Measurements from ENCODE around the gene CD300LF.

Gene CD300LF

DNA sequence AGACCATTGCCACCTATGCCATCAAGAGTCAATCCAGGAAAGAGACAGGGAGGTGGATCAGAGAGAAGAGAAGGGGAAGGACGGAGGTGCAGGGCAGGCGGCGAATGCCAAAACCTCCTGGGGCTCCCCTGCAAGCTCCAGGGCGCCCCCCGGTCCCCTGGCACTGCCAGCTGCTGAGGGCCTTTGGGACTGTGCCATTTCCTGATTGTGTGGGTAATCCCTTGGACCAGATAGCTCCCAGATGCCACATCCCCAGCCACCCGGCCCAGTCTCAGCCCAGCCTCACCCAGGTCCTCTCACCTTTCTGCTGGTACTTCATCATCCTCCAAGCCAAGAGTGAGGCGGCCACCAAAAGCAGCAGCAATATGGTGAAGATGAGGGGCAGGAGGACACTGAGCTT, 14.7 kb downstream of the CD300LF start:
- Mint-ChIP-seq H3K4me1 (ENCODE audit: low read depth) (no peaks in the 10 kb centered on the region), H3K27ac (no peak overlapping the region), H3K27me3 (no peaks in the 10 kb centered on the region), H3K9me3 (no peaks in the 10 kb centered on the region), H3K4me3 (no peak overlapping the region), H3K36me3 (ENCODE audit: low read depth) (no peaks in the 10 kb centered on the region)
- DNase-seq = no peak

DNA sequence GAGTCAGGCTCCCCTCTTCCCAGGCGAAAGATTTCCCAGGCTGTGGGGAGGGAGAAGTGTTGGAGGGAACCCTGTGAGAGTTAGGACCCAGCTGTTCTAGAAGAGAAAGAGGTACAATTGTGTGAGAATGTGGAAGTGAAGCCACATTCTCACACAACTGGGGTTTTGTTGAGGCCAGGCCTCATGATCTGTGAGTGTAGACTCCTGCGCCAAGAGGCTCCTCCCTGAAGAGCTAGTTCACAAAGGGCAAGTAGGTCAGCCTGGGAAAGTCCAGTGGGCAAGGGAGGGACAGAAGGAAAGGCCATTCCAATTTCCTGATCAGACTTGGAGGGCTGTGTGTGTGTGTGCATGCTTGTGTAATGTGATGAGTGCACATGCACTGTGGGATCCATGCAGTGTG, 15.2 kb downstream of the CD300LF start:
- Mint-ChIP-seq H3K27me3 (no peaks in the 10 kb centered on the region), H3K4me1 (ENCODE audit: low read depth) (no peaks in the 10 kb centered on the region), H3K27ac (no peak overlapping the region), H3K9me3 (no peaks in the 10 kb centered on the region), H3K36me3 (ENCODE audit: low read depth) (no peaks in the 10 kb centered on the region), H3K4me3 (no peak overlapping the region)
- DNase-seq = no peak

DNA sequence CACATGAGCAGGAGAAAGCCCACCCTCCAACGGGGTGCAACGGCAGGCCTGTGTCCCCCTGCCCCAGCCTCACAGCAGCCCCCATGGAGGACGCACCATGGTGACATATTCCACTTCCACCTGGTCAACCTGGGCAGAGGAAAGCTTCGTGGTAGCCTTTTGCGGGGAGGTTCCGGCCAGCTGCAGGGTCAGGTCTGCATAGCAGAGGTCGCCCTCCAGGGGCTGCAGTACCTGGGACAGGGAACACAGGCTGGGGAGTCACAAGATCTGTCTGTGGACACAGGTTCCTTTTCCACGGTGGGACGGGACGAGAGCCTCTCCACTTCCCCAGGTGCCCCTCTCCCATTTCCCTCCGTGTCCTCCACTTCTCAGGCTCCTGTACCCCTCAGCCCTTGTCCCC, 17.1 kb downstream of the CD300LF start:
- H3K27ac Mint-ChIP-seq = no peak overlapping the region
- DNase-seq = no peak
- no peaks in the 10 kb centered on the region for H3K36me3 Mint-ChIP-seq (ENCODE audit: low read depth)
- no peaks in the 10 kb centered on the region for H3K4me1 Mint-ChIP-seq (ENCODE audit: low read depth)
- no peaks in the 10 kb centered on the region for H3K9me3 Mint-ChIP-seq
- H3K27me3 Mint-ChIP-seq = peaks cover 2% of the 10 kb centered on the region
- no peak overlapping the region for H3K4me3 Mint-ChIP-seq

DNA sequence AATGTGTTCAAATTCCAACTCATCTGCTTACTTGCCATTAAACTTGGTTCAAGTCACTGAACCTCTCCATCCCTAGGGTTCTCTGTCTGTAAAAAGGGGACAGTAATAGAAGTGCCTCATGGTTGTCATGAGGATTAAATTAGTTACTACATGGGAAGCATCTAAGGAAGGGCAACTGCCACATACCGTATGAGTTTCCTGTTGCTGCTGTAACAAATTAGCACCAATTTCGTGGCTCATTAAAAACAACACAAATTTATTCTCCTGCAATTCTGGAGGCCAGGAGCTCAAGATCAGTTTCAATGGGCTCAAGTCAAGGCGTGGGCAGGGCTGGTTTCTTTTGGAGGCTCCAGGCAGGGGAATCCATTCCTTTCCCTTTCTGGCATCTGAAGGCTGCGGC, 18.6 kb downstream of the CD300LF start:
- Mint-ChIP-seq H3K4me3 (no peak overlapping the region), H3K4me1 (ENCODE audit: low read depth) (no peaks in the 10 kb centered on the region), H3K27ac (no peak overlapping the region), H3K36me3 (ENCODE audit: low read depth) (no peaks in the 10 kb centered on the region), H3K9me3 (no peaks in the 10 kb centered on the region), H3K27me3 (peaks cover 2% of the 10 kb centered on the region)
- no peak for DNase-seq

DNA sequence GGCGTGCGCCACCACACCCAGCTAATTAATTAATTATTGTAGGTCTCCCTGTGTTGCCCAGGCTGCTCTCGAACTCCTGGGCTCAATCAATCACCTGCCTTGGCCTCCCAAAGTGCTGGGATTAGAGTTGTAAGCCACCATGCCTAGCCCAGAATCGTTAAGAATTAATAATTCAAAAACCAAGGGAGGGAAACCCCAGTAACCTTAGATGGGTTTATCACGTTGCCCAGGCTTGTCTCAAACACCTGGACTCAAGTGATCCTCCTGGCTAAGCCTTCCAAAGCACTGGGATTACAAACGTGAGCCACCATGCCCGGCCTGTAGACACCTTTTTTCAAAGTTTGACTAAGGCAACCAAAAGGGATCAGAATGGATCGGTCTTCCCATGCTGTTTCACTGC, 21.6 kb downstream of the CD300LF start:
- no peak for DNase-seq
- Mint-ChIP-seq H3K4me3 (no peak overlapping the region), H3K4me1 (ENCODE audit: low read depth) (peaks cover 4% of the 10 kb centered on the region), H3K9me3 (no peaks in the 10 kb centered on the region), H3K36me3 (ENCODE audit: low read depth) (no peaks in the 10 kb centered on the region), H3K27me3 (peaks cover 2% of the 10 kb centered on the region), H3K27ac (no peak overlapping the region)

DNA sequence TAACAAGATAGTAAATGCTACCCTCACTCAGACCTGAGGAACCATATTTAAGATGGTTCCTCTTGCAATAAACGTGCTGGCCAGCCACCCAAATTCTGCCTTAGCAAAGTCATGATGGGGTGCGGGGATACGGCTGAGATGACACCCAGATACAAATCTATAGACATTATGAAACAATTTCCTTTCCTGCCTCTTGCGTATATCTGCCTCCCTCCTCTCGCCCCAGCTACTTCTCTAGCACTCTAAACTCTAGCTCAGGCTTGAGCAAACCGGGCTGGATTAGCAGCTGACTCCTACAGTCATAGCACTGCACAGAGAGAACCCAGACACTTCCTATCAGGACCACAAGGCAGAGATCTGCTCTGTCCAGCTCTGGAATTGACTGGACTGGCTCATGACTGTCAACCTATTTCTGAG, 22.3 kb downstream of the CD300LF start:
- no peak overlapping the region for H3K27ac Mint-ChIP-seq
- H3K27me3 Mint-ChIP-seq = peaks cover 2% of the 10 kb centered on the region
- no peak overlapping the region for H3K4me3 Mint-ChIP-seq
- DNase-seq = no peak
- H3K36me3 Mint-ChIP-seq (ENCODE audit: low read depth) = no peaks in the 10 kb centered on the region
- H3K9me3 Mint-ChIP-seq = no peaks in the 10 kb centered on the region
- peaks cover 4% of the 10 kb centered on the region for H3K4me1 Mint-ChIP-seq (ENCODE audit: low read depth)

DNA sequence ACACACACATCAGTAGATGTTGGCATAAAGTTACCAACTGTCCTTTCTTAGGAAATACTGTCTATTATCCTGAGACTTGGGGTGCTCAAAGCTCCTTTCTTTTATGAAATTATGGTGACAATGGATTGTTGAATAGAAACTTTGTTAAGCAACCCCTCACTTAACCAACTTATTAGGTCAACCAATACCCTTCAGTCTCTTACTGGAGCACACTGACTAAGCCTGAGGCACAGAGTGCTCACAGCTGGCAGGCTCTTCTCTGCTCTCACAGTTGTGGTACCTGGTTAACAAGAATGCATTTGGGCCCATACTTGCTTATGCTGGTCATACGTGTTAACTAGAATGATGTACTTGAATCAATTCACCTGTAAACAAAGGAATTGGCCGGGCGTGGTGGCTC, 24.8 kb downstream of the CD300LF start:
- Mint-ChIP-seq H3K4me1 (ENCODE audit: low read depth) (peaks cover 4% of the 10 kb centered on the region), H3K27ac (no peak overlapping the region), H3K9me3 (no peaks in the 10 kb centered on the region), H3K4me3 (no peak overlapping the region), H3K27me3 (peaks cover 2% of the 10 kb centered on the region), H3K36me3 (ENCODE audit: low read depth) (no peaks in the 10 kb centered on the region)
- no peak for DNase-seq

DNA sequence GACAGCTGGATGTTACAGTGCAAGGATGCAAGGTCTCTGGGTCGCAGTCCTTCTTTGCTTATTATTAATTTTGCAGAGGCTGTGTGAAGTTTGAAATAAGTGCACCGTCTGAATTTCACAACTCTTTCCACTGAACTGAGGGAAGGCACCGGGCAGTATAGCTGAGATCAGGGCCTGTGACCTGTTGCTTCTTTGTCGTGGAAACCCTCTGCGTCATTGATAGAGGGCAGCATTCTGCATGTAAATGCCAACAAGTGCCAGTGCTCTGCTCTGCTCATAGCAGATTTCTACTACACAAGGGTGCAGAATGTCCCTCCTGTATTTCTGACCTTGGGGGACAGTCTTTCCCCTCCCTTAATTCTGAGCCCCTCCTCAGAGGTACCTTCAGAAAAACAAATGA, 26.0 kb downstream of the CD300LF start:
- Mint-ChIP-seq H3K27ac (no peak overlapping the region), H3K4me3 (no peak overlapping the region), H3K36me3 (ENCODE audit: low read depth) (no peaks in the 10 kb centered on the region), H3K4me1 (ENCODE audit: low read depth) (peaks cover 4% of the 10 kb centered on the region), H3K27me3 (peaks cover 4% of the 10 kb centered on the region), H3K9me3 (no peaks in the 10 kb centered on the region)
- DNase-seq = no peak

DNA sequence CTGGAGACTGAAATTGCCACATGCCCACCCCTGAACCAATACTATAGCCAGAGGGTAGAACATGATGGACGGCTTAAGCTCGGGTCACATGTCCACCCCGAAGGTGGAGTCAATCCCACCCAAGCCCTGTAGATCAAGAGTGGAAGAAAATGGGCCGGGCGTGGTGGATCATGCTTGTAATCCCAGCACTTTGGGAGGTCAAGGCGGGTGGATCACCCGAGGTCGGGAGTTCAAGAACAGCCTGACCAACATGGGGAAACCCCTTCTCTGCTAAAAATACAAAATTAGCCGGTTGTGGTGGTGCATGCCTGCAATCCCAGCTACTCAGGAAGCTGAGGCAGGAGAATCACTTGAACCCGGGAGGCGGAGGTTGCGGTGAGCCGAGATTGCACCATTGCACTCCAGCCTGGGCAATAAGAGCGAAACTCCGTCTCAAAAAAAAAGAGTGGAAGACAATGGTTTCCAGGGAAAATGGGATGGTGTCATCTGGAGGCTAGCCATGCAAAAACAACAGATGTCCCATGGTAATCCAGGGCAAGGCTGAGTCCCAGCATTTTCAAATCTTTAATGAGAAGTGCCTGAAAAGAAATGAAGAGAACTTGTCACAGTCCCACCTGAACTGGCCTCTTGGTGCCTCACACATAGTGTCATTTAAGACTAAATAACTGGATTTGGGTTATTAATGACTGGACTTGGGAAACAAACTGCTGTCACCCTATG, 30.1 kb downstream of the CD300LF start:
- H3K36me3 Mint-ChIP-seq (ENCODE audit: low read depth) = no peaks in the 10 kb centered on the region
- no peak for DNase-seq
- H3K4me3 Mint-ChIP-seq = no peak overlapping the region
- no peaks in the 10 kb centered on the region for H3K9me3 Mint-ChIP-seq
- H3K4me1 Mint-ChIP-seq (ENCODE audit: low read depth) = peaks cover 13% of the 10 kb centered on the region
- no peak overlapping the region for H3K27ac Mint-ChIP-seq
- H3K27me3 Mint-ChIP-seq = peaks cover 7% of the 10 kb centered on the region

DNA sequence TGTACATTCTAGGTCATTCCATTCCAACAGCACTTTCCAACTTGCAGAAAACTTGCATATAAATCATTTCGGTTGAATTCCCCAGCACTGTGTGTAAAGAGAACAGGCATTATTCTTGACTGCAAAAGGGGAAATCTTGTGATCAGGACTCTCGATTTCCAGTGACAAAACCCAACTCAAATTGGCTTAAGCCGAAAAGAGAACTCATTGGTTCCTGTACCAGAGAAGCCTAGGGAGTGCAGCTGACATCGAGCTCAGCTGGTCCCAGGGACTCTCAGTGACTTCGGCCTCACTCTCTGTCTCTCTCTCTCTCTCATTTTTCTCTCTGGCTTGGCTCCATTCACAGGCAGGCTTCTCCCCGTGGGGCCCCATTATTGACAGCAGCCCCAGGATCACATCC, 30.7 kb downstream of the CD300LF start:
- Mint-ChIP-seq H3K4me1 (ENCODE audit: low read depth) (peaks cover 19% of the 10 kb centered on the region), H3K9me3 (no peaks in the 10 kb centered on the region), H3K27ac (no peak overlapping the region), H3K4me3 (no peak overlapping the region), H3K27me3 (peaks cover 7% of the 10 kb centered on the region), H3K36me3 (ENCODE audit: low read depth) (no peaks in the 10 kb centered on the region)
- DNase-seq = no peak

DNA sequence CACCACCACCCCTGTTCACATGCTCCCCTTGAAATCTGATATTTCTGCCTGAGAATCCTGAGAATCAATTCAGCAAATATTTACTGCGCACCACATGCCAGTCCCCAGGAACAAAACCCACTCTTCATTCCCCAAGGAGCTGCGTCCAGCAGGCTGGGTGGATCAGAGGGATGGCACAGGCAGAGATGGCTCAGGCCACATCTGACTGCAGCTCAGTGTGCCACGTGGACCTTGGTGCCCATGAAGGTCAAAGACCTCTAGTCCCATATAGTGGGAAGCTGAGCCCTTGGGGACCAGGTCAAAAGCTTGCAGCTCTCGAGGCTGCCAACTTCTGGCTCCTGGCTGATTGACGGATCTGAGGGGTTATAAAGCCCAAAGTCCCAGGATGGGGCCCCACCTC, 31.8 kb downstream of the CD300LF start:
- Mint-ChIP-seq H3K9me3 (no peaks in the 10 kb centered on the region), H3K27ac (no peak overlapping the region), H3K4me1 (ENCODE audit: low read depth) (peaks cover 19% of the 10 kb centered on the region), H3K36me3 (ENCODE audit: low read depth) (no peaks in the 10 kb centered on the region), H3K27me3 (peaks cover 8% of the 10 kb centered on the region), H3K4me3 (no peak overlapping the region)
- no peak for DNase-seq

DNA sequence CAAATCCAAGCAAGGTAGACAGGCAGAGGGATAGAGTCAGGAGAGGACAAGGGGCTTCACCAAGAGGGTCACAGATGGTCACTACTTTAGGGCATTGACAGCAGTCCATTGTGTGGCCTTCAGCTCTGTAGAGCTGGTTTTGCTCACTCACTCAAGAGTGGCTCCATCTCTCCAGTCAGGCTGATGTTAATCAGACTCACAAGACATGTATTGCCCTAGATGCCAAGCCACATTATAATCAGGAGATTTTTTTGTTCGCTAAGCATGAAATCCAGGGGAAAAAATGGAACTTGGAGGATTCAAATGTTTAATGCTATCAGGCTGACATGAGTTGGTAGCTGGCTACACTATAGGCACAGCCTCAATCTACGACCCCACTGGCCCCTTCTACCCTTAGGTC, 32.5 kb downstream of the CD300LF start:
- H3K4me3 Mint-ChIP-seq = no peak overlapping the region
- peaks cover 19% of the 10 kb centered on the region for H3K4me1 Mint-ChIP-seq (ENCODE audit: low read depth)
- no peaks in the 10 kb centered on the region for H3K9me3 Mint-ChIP-seq

DNA sequence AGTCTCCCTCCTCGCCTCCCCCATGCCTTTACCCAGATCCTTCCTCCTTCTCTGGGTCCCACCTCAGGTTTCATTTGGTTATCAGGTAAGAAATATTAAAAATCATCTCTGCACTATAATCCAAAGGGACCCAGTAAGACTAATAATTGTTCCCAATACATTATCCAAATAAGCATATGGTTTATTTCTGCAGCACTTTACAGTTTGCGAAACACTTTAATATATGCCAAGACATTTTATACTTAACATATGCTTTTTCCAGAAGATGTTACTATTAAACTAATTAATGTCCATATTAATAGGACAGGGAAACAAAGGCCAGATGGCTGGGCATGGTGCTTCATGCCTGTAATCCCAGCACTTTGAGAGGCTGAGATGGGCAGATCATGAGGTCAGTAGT, 33.3 kb downstream of the CD300LF start:
- H3K4me3 Mint-ChIP-seq = no peak overlapping the region
- peaks cover 19% of the 10 kb centered on the region for H3K4me1 Mint-ChIP-seq (ENCODE audit: low read depth)
- H3K9me3 Mint-ChIP-seq = no peaks in the 10 kb centered on the region
- H3K27me3 Mint-ChIP-seq = peaks cover 21% of the 10 kb centered on the region
- no peak for DNase-seq
- no peak overlapping the region for H3K27ac Mint-ChIP-seq
- H3K36me3 Mint-ChIP-seq (ENCODE audit: low read depth) = no peaks in the 10 kb centered on the region

More for the DNA sequence above, 32.5 kb downstream of the CD300LF start:
- no peaks in the 10 kb centered on the region for H3K36me3 Mint-ChIP-seq (ENCODE audit: low read depth)
- peaks cover 15% of the 10 kb centered on the region for H3K27me3 Mint-ChIP-seq
- H3K27ac Mint-ChIP-seq = no peak overlapping the region
- DNase-seq = no peak

DNA sequence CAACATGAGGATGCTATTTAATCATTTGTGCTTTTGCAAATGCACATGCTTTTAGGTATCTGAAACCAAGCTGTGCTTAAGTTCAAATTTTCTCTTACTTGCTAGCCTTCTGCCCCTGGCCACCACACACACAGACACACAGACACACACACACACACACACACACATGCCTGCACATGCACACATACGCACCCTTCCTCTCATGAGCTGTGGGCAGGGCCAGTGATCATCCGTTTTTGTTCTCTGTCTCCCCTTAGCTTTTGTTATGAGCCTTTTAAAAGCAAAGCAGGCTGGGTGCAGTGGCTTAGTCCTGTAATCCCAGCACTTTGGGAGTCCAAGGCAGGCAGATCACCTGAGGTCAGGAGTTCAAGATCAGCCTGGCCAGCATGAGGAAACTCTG, 34.2 kb downstream of the CD300LF start:
- DNase-seq = no peak
- Mint-ChIP-seq H3K9me3 (no peaks in the 10 kb centered on the region), H3K27me3 (peaks cover 24% of the 10 kb centered on the region), H3K4me3 (no peak overlapping the region), H3K4me1 (ENCODE audit: low read depth) (peaks cover 19% of the 10 kb centered on the region), H3K27ac (no peak overlapping the region), H3K36me3 (ENCODE audit: low read depth) (no peaks in the 10 kb centered on the region)

DNA sequence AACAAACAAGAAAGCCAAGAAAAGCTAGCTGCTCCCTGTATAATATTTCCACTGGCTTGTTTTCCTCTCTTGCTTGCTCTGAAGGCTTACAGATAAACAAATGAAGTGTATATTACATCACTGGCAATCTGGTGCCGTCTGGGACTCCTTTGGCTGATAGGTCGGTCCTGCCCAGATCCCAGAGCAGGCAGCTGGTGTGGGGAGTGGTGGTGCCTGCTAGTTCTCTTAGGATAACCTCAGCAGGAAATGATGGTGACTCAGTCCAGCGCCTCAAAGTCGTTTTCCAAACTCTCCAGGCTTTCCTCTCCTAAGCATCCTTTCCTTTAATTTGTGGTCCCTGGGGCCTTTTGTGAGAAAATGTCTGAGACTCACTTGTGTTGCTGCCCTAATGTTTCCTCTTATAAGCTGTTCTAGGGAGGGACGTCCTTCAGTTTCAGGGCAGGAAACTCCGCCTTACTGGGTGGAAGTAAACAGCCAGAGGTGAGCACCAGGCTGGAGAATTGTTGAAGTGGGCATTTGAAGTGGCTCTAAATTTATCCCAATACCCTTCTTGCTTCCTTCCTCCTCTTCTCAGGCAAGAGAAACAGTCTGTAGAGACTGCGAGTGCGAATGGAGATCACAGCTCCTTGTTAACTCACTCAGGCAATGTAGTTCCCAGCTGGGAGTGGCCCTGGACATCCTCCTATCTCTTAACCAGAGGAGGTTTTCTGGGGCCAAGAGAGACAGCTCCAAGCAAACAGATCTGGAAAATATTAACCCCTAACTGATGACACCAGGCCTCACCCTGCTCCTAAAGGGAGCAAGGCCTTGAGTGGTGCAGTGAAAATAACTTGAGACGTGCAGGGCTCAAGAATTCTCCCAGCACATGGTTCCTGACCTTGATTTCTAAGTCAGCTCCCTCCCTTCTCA, 34.9 kb downstream of the CD300LF start:
- peaks cover 19% of the 10 kb centered on the region for H3K4me1 Mint-ChIP-seq (ENCODE audit: low read depth)

More for the DNA sequence above, 34.9 kb downstream of the CD300LF start:
- Mint-ChIP-seq H3K36me3 (ENCODE audit: low read depth) (no peaks in the 10 kb centered on the region), H3K27me3 (peaks cover 31% of the 10 kb centered on the region), H3K9me3 (no peaks in the 10 kb centered on the region), H3K4me3 (no peak overlapping the region), H3K27ac (no peak overlapping the region)
- DNase-seq = no peak

Data from activated T-cell treated with anti-CD3 and anti-CD28 coated beads, Interleukin-2, amount 50 U/mL, for 24 hours (primary cell).